Measurements from ENCODE around the gene SLC35E4.
"Not testable (repeated sequence)": the region's sequence is repeated elsewhere in the genome, so short reads cannot be mapped to it uniquely, and the experiment has no call there.

Gene SLC35E4

DNA sequence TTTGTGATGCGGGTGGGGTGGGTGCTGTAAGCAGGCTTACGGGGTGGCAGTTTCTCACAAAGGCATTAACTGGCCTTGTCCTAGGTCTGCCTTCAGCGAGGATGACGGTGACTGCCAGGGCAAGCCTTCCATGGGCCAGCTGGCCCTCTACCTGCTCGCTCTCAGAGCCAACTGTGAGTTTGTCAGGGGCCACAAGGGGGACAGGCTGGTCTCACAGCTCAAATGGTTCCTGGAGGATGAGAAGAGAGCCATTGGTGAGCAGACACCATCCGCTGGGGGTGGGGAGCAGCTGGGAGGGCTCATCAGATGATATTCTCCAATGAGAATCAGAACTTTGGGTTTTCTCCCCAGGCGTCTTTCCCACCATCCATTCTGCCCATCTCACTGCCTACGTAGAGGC, 22.8 kb upstream of the SLC35E4 start:
- DNase-seq = no peak

DNA sequence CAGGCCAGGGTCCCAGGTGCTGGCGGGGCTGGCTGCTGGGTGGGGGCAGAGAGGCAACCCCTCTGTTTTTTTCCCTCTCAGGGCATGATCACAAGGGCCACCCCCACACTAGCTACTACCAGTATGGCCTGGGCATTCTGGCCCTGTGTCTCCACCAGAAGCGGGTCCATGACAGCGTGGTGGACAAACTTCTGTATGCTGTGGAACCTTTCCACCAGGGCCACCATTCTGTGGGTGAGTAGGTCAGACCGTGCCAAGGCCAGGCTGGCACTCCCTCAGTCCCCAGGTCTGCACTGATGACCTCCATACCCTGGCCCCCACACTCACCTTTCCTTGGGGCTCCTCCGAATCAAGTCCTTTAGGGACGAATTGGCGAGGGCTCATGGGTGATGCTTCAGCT, 21.3 kb upstream of the SLC35E4 start:
- no peak for DNase-seq

DNA sequence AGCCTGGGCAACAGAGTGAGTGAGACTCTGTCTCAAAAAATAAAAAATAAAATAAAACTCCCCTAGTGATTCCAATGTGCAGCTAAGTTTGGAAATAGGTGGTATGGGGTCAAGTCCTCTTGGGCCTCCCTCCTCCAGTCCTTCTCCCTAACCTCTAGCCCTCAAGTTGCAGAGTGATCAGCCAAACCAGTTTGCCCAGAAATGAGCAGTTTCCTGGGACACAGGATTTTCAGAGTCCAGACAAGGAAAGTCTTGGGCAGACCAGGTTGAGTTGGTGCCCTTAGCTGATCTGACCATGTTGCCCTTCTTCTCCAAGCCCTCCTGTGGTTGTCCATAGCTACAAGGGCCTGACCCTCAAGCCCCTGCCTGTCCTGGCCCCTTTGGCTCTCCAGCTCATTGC, 20.7 kb upstream of the SLC35E4 start:
- DNase-seq = no peak

DNA sequence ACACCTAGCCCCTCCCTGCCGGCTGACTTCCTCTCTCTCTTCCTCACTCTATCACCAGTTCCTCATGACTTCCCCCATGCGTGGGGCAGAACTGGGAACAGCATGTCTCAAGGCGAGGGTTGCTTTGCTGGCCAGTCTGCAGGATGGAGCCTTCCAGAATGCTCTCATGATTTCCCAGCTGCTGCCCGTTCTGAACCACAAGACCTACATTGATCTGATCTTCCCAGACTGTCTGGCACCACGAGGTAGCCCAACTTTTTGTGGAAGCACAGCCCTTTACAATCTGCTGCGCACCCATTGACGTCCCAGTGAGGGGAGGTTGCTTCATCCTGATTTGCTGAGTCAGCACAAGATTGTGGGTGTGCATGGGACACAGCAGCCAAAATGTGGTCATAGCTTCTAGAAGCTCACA, 20.0 kb upstream of the SLC35E4 start:
- no peak for DNase-seq

DNA sequence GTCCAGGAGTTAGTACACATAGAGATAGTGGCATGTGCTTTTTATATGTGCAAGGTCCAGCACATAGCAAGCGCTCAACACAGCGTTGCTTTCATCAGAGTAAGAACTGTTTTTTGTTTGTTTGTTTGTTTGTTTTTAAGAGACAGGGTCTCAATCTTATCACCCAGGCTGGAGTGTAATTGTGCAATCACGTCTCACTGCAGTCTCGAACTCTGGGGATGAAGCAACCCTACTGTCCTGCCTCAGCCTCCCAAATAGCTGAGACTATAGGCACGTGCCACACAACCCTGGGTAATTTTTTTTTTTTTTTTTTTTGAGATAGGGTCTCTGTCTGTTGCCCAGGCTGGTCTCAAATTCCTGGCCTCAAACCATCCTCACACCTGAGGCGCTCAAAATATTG, 17.8 kb upstream of the SLC35E4 start:
- no peak for DNase-seq

DNA sequence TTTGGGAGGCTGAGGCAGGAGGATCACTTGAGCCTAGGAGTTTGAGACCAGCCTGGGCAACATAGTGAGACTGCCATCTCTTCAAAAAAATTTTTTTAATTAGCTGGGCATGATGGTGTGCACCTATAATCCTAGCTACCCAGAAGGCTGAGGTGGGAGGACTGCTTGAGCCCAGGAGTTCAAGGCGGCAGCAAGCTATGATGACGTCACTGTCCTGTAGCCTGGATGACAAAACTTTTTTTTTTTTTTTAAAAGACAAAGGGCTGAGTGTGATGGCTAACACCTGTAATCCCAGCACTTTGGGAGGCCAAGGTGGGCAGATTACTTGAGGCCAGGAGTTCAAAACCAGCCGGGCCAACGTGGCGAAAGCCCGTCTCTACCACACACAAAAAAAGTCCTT, 15.7 kb upstream of the SLC35E4 start:
- not testable (repeated sequence) for DNase-seq

DNA sequence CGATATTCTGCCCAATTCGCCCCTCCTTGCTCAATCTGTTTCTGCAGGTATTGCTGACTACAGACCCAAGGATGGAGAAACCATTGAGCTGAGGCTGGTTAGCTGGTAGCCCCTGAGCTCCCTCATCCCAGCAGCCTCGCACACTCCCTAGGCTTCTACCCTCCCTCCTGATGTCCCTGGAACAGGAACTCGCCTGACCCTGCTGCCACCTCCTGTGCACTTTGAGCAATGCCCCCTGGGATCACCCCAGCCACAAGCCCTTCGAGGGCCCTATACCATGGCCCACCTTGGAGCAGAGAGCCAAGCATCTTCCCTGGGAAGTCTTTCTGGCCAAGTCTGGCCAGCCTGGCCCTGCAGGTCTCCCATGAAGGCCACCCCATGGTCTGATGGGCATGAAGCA, 9.2 kb upstream of the SLC35E4 start:
- DNase-seq = no peak

DNA sequence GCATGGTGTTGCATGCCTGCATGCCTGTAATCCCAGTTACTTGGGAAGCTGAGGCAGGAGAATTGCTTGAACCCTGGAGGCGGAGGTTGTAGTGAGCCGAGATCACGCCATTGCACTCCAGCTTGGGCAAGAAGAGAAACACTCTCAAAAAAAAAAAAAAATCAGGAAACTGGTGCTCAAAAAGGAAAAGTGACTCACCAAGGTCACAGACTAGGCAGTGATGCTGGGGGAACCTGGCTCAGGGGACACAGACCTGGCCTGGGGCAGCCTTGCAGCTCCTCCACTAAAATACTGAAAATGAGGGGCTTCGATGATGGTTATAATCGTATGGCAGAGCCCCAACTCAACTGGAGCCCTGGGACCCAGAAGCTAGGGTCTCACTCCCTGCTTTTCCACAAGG, 8.1 kb upstream of the SLC35E4 start:
- no peak for DNase-seq

DNA sequence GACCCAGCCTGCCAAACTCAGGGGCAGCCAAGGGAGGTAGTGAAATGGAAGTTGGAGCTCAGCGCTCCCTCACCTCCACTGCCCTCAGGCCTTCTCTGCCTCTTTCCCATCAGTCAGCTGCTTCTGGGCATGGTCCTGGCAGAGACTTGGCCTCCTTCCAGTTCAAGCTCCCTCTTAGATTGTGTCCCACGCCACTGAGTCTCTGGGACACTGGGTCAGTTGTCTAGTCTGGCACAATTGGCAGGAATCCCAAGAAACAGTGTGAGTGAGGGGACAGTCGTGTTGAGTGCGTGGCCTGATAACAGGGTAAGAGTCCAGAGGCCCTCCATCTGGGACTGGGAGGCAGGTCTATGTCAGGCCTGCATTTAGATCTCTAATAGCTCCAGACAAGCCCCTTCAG, 7.1 kb upstream of the SLC35E4 start:
- no peak for DNase-seq

DNA sequence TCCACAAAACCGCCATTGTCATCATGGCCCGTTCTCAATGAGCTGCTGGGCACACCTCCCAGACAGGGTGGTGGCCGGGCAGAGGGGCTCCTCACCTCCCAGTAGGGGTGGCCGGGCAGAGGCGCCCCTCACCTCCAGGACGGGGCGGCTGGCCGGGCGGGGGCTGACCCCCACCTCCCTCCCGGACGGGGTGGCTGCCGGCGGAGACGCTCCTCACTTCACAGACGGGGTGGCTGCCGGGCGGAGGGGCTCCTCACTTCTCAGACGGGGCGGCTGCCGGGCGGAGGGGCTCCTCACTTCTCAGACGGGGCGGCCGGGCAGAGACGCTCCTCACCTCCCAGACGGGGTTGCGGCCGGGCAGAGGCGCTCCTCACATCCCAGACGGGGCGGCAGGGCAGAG, 4.1 kb upstream of the SLC35E4 start:
- DNase-seq = not testable (repeated sequence)

DNA sequence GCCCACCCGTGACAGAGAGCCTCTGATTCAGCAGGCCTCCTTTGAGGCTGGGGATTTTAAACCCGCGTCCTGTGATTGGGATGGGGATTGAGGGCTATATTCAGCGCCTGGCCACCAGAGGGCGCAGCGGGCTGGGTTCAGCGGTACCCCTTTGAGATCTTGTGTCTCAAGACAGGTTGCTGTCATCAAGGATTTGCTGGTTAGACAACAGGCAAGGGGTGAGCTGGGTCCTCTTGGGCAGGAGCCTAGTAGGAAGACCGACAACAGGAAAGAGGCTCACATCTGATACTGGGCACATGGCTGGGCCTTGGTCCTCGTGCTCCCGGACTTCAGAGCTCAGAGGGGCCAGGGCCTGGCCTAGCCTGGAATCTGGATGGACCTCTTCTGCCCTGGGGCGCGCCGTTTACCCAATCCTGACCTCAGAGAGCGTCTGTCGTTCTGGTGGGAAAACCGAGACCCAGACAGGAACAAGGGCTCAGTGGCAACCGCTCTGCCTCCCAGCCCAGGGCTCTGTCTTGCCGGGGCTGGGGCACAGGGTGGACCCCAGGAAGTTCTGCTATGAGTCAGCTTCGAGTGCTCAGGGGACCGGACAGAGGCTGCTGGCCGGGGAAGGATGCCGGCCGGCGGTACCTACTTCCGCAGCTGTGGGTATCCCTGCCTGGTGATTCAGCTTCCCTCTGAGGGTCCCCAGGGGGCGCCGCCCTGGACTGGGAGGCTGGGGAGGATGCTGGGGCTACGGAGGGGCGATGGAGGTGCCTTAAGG, 929 bp upstream of the SLC35E4 start:
- DNase-seq = peak; percentile 87

DNA sequence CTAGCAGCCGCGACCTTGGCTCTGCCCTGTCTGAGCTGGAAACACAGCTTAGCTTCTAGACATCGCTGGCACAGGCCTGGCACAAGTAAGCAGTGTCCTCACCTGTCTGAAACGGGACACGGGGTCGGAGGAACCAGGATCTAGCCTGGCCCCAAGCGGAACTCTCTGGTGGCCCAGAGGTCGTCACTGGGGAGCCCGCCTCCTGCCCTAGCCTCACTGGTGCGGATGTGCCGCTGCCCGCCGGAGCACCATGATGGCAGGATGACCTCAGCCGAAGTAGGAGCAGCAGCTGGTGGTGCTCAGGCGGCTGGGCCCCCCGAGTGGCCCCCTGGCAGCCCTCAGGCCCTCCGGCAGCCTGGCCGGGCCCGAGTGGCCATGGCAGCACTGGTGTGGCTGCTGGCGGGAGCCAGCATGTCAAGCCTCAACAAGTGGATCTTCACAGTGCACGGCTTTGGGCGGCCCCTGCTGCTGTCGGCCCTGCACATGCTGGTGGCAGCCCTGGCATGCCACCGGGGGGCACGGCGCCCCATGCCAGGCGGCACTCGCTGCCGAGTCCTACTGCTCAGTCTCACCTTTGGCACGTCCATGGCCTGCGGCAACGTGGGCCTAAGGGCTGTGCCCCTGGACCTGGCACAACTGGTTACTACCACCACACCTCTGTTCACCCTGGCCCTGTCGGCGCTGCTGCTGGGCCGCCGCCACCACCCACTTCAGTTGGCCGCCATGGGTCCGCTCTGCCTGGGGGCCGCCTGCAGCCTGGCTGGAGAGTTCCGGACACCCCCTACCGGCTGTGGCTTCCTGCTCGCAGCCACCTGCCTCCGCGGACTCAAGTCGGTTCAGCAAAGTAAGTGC, 871 bp downstream of the SLC35E4 start:
- no peak for DNase-seq

DNA sequence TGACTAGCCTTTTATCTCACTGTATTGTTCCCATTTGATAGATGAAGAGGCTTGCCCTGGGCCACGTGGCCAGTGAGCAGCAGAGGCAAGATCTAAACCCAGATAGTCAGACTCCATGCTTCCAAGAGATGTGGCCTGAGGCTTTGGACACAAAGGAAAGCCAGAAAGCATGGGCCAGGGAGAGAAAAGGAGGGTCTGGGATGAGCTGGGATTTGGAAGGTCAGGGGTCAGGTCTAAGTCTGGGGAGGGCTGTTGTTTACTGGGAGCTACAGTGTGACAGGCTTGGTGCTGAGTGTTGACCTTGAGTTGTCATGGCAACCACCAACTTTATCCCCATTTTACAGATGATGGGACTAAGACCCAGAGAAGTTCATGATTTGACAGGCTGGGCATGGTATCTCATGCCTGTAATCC, 2.1 kb downstream of the SLC35E4 start:
- no peak for DNase-seq

DNA sequence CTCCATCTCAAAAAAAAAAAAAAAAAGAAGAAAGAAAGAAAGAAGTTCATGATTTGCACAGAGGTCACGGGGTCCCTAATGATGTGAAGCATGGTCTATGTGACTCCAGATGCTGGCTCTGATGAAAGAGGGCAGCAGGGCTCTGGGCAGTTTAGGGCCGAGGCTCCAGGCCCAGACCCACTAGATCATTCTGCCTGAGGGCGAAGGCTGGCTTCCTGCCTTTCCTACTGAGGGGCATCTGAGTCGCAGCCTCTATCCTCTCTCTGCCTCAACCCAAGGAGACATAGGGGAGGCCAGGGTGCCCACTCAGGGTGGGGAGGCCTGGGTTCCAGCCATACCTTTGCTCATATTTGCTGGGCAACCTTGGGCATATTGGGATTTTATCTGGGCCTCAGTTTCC, 4.8 kb downstream of the SLC35E4 start:
- no peak for DNase-seq

DNA sequence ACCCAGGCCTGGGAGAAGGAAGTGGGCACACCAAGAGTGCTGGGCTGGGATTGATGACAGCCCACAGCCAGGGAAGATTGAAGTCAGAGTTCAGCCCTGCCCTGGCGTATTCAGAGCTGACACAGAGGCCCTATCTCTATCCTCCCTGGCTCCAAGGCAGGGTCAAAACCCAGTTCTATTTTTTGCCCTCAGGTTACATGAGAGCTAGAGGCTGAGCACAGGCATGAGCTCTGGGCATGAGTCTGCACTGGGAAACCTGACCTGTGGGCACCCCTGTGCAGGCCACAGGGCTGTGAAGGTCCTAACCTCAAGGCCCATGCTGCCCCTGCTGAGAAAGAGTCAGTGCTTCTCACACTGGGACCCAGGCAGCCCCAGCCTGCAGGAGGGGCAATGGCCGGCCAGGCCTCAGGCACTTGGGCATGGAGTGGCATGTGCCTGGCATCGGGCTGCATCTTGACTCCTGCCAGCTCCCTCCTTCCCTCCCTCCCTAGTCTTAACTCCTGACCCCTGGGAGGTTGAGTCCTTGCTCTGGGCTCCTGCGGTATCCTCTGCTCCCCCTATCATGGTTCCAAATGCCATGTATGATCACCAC, 5.4 kb downstream of the SLC35E4 start:
- no peak for DNase-seq

DNA sequence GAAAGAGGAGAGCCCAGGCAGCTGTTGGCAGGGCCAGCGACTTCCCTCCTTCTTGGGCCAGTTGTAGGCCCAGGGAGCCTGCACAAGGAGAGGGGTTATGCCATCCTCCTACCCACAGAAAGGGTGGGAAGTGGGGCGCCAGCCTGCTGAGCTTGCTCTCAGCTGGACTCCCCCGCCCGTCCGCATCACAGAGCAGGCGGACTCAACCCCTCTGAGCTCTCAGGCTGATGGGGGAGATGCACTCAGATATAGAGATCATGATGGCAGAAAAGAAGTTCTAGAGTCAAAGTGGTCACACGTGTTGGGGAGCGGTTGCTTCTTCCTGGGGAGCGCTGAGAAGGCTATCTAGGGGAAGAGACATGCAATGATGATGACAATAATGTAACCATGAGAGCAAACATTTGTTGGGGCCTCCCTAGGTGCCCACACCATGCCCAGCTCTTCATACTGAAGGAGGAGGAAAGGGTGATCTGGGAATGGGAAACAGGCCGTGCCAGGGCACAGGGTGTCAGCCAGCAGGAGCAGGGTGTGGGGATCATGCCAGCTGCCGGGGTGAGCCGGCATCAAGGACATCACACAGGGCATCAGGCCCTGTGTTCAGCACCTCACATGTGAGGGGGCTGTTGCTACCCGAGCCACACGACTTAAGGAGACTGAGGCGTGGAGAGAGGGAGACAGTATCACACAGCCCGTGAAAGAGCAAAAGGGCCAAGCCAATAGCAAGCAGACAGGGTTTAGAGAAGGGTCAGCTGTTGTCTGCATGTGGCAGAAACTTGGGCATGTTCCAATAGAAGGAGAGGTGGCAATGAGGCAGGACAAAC, 7.7 kb downstream of the SLC35E4 start:
- DNase-seq = no peak

DNA sequence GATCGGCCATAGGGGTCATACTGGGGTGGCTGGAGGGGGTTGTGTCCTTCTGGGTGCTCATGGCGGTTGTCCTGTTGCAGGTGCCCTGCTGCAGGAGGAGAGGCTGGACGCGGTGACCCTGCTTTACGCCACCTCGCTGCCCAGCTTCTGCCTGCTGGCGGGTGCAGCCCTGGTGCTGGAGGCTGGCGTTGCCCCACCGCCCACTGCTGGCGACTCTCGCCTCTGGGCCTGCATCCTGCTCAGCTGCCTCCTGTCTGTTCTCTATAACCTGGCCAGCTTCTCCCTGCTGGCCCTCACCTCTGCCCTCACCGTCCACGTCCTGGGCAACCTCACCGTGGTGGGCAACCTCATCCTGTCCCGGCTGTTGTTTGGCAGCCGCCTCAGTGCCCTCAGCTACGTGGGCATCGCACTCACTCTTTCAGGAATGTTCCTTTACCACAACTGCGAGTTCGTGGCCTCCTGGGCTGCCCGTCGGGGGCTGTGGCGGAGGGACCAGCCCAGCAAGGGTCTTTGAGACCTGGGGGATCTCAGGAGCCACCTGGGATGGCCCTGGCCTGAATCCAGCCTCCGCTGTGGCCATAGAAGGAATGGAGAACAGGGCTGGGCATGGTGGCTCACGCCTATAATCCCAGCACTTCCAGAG, 11.1 kb downstream of the SLC35E4 start:
- no peak for DNase-seq

DNA sequence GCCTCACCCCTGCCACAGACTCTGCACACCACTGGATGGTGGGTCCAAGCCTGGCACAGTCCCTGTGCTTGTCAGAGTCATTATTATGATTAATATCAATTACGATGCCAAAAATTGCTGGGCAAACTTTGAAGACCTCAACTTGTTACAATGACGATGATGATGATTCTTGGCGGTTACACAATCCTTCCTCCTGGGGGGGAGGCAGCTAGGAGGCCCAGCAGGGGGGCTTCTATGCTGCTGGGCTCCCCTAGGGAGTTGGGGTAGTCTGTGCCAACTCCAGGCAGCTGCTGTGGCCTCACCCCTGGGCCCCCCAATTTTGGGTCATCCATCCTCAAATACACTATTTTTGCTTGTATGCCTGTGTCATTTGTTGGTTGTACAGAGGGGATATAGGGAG, 12.0 kb downstream of the SLC35E4 start:
- no peak for DNase-seq

DNA sequence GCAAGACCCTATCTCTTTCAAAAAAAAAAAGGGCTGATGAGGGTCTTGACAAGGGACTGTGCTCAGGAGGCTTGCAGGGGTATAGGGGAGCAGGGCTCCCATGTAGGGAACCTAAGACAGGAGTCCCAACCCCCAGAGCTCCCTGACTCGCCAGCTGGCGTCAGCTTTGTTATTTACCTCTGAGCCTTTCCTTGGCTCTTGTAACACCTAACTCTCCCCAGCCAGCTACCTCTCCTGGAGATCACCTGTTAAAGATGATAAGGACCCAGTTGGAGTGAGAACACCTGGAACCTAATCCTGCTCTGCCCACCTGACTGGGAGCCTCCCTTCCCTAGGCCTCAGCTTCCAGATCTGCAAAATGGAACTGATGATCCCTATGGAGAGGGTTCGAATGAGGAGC, 13.2 kb downstream of the SLC35E4 start:
- DNase-seq = no peak

DNA sequence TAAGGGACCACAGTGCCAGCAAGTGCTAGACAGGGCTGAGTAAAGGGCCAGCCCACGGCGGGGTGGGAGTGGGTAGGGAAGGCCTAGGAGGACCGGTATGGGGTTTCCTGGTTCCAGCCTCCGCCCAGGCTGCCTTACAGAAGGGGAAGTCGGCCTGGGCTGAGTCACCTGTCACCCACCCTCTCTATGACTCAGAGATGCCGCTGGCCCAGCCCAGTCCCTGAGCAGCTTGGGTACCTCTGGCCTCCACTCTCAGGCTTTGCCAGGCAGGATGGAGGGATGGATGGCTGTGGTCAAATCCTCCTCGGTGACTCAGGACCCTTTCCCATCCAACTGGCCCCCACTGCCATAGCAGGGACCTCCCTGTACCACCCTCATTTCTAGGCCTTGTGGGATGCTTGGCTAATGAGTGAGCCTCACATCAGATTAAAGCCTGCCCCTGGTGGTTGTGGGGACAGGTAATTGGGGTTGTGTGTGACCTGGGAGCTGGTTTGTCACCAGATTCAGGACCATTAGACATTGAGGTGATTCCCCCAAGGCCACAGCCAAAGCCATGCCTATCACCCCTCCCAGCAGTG, 13.9 kb downstream of the SLC35E4 start:
- DNase-seq = peak; percentile 61

DNA sequence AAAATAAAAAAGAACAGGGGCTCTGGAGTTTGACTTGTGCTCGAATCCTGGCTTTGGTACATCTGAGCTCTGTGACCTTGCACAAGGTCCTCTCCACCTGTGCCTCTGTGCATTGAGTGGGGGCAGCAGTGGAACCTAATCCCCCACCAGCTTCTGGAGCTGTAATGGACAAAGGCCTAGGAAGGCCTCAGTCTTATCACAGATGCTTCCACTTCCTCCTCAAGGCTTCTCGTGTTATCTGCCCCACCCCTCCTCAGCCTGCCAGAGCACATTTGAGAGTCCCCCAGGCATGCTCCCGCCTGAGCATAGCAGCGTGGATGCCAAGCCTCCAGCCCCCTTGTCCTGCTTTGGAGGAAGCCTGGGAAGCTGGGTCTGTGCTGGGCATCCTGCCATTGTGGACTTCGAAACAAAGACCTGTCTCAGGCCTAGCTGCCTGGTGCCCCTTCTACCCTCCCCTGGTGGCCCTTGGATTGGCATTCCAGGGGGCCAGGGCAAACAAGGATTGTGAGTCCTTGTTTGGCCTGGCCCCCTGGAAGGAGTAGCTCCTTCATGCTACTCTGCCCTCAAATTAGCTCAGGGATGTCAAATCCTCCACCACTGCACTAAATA, 15.0 kb downstream of the SLC35E4 start:
- DNase-seq = no peak
